NB4 (cell line): Measurements from ENCODE around the gene PDCD6IP.
A peak's percentile ranks its signal among the peaks of the same experiment; 100 is the strongest.
"Not testable (repeated sequence)": the region's sequence is repeated elsewhere in the genome, so short reads cannot be mapped to it uniquely, and the experiment has no call there.

ENCODE experiments used
- DNase-seq: peaks from one replicate; pipeline ENCODE4 v3.0.0; 2010; ENCODE audit warnings: low read depth
- H3K4me3 ChIP-seq: one replicate; pipeline ENCODE4 v1.5.1; 2011; ENCODE audit warnings: mild to moderate bottlenecking, low read depth, low read length, moderate library complexity
- CTCF ChIP-seq: IDR thresholded peaks from one replicate; pipeline ENCODE4 v1.5.1; 2012; ENCODE audit warnings: low read depth, low read length
- MAX ChIP-seq: IDR thresholded peaks from 2 replicates; pipeline ENCODE4 v1.6.1; 2011; ENCODE audit warnings: low read depth, low read length
- MYC ChIP-seq: IDR thresholded peaks from 2 replicates; pipeline ENCODE4 v1.6.1; 2011; ENCODE audit warnings: low read depth, low read length
- POLR2A ChIP-seq: IDR thresholded peaks from 2 replicates; pipeline ENCODE4 v1.6.1; 2011; ENCODE audit warnings: mild to moderate bottlenecking; ENCODE audit not compliant: insufficient read length; ENCODE audit errors: extremely low read depth

PDCD6IP gene

GRCh38 chr3:33833408-33834095, 35.1 kb downstream of the PDCD6IP start:
- TF ChIP-seq CTCF (no peak), MAX (no peak), MYC (no peak), POLR2A (no peak)
- DNase-seq: no peak
- no peak overlapping the region for H3K4me3 ChIP-seq

- no peak overlapping the region for H3K4me3 ChIP-seq
- TF ChIP-seq MYC (no peak), POLR2A (no peak), MAX (no peak), CTCF (no peak)
- DNase-seq: no peak
Observed at GRCh38 chr3:33834096-33834453, 35.6 kb downstream of the PDCD6IP start.

GRCh38 chr3:33837182-33837581, 38.8 kb downstream of the PDCD6IP start:
- DNase-seq, H3K4me3 ChIP-seq: not testable (repeated sequence)

GRCh38 chr3:33839283-33839682, 40.9 kb downstream of the PDCD6IP start:
- no peak for DNase-seq
- TF ChIP-seq MYC: no peak
- TF ChIP-seq MAX: no peak
- TF ChIP-seq CTCF: no peak
- no peak for TF ChIP-seq POLR2A
- no peak overlapping the region for H3K4me3 ChIP-seq

- no peak overlapping the region for H3K4me3 ChIP-seq
- TF ChIP-seq MAX (no peak), POLR2A (no peak), MYC (no peak), CTCF (no peak)
- no peak for DNase-seq
Observed at GRCh38 chr3:33840179-33840578, 41.7 kb downstream of the PDCD6IP start.

GRCh38 chr3:33848624-33849347, 50.4 kb downstream of the PDCD6IP start:
- no peak for DNase-seq
- TF ChIP-seq MAX: no peak
- no peak for TF ChIP-seq MYC
- TF ChIP-seq POLR2A: no peak
- TF ChIP-seq CTCF: no peak
- H3K4me3 ChIP-seq: no peak overlapping the region

- not testable (repeated sequence) for DNase-seq, H3K4me3 ChIP-seq
Observed at GRCh38 chr3:33850599-33850998, 52.2 kb downstream of the PDCD6IP start.

- not testable (repeated sequence) for H3K4me3 ChIP-seq
- peak; percentile 17 for DNase-seq
Observed at GRCh38 chr3:33855407-33855806, 57.0 kb downstream of the PDCD6IP start.
